GM18526 (cell line): Measurements from ENCODE around the gene SP2.

Source experiments
- POLR2A ChIP-seq: IDR thresholded peaks from 3 replicates; pipeline ENCODE4 v1.6.1; 2011; ENCODE audit not compliant: insufficient read length; ENCODE audit errors: extremely low read depth

The SP2 gene

GRCh38 chr17:47878203-47879027 lies 17.6 kb upstream of the SP2 start:
- TF ChIP-seq POLR2A, result no peak

GRCh38 chr17:47879028-47879585 lies 16.9 kb upstream of the SP2 start:
- TF ChIP-seq POLR2A, result no peak

- no peak for TF ChIP-seq POLR2A
Observed at GRCh38 chr17:47879776-47880454, 16.1 kb upstream of the SP2 start.

- no peak for TF ChIP-seq POLR2A
Observed at GRCh38 chr17:47882247-47882646, 13.8 kb upstream of the SP2 start.

GRCh38 chr17:47882695-47883588 lies 13.1 kb upstream of the SP2 start:
- no peak for TF ChIP-seq POLR2A

- no peak for TF ChIP-seq POLR2A
Observed at GRCh38 chr17:47883589-47884426, 12.2 kb upstream of the SP2 start.

- no peak for TF ChIP-seq POLR2A
Observed at GRCh38 chr17:47884427-47884740, 11.7 kb upstream of the SP2 start.

- TF ChIP-seq POLR2A, result no peak
Observed at GRCh38 chr17:47884905-47885730, 10.9 kb upstream of the SP2 start.

GRCh38 chr17:47888293-47888692 lies 7.7 kb upstream of the SP2 start:
- TF ChIP-seq POLR2A, result no peak

- TF ChIP-seq POLR2A, result no peak
Observed at GRCh38 chr17:47889734-47890529, 6.1 kb upstream of the SP2 start.

GRCh38 chr17:47891545-47892088 lies 4.4 kb upstream of the SP2 start:
- TF ChIP-seq POLR2A, result no peak

- no peak for TF ChIP-seq POLR2A
Observed at GRCh38 chr17:47894498-47895346, 1.3 kb upstream of the SP2 start.
